Neural progenitor cell (in vitro differentiated cells): ENCODE measurements around the gene SH2D3A. TPM values are rescaled to one million over a fixed set of nuclear protein-coding genes. Genes with fewer than 3 reads are reported as not detected.

Experiments used
- DNase-seq: peaks from one replicate; pipeline ENCODE4 v3.0.0-alpha.2; 2016; ENCODE audit warnings: low spot score
- H2AFZ ChIP-seq: fragments of 200-600 bp; sonication (generic); replicated peaks from 2 replicates; pipeline ENCODE4 v1.6.1; 2016; ENCODE audit warnings: antibody characterized with exemption
- H3F3A ChIP-seq: fragments of 200-600 bp; sonication (generic); 2 replicates; pipeline ENCODE4 v1.6.1; 2016; ENCODE audit warnings: antibody characterized with exemption, low read depth
- H3K27ac ChIP-seq: fragments of 200-600 bp; sonication (generic); 2 replicates; pipeline ENCODE4 v1.5.1; 2016; ENCODE audit warnings: mild to moderate bottlenecking
- H3K27me3 ChIP-seq: fragments of 200-600 bp; sonication (generic); 2 replicates; pipeline ENCODE4 v1.6.1; 2016; ENCODE audit warnings: mild to moderate bottlenecking, moderate library complexity
- H3K36me3 ChIP-seq: fragments of 200-600 bp; sonication (generic); 2 replicates; pipeline ENCODE4 v1.5.1; 2016
- H3K4me1 ChIP-seq: fragments of 200-600 bp; sonication (generic); 2 replicates; pipeline ENCODE4 v1.6.1; 2016; ENCODE audit warnings: mixed run types
- H3K4me2 ChIP-seq: fragments of 200-600 bp; sonication (generic); 2 replicates; pipeline ENCODE4 v1.6.1; 2016
- H3K4me3 ChIP-seq: fragments of 200-600 bp; sonication (generic); 2 replicates; pipeline ENCODE4 v1.5.1; 2016
- H3K79me2 ChIP-seq: fragments of 200-600 bp; sonication (generic); 2 replicates; pipeline ENCODE4 v1.6.1; 2016; ENCODE audit warnings: low read depth
- H3K9ac ChIP-seq: fragments of 200-600 bp; sonication (generic); 2 replicates; pipeline ENCODE4 v1.6.1; 2016
- H3K9me3 ChIP-seq: fragments of 200-600 bp; sonication (generic); 2 replicates; pipeline ENCODE4 v1.5.1; 2016; ENCODE audit warnings: low read depth
- H4K20me1 ChIP-seq: fragments of 200-600 bp; sonication (generic); 2 replicates; pipeline ENCODE4 v1.6.1; 2016; ENCODE audit warnings: low read depth
- H3K27ac Mint-ChIP-seq: 3 replicates; pipeline ENCODE4 v1.8.0; 2021; ENCODE audit warnings: mixed read lengths
- H3K27me3 Mint-ChIP-seq: 2 replicates; pipeline ENCODE4 v1.8.0; 2022; ENCODE audit warnings: low read depth, mild to moderate bottlenecking, inconsistent platforms, moderate library complexity, mixed read lengths; ENCODE audit not compliant: insufficient read depth
- H3K36me3 Mint-ChIP-seq: 3 replicates; pipeline ENCODE4 v1.8.0; 2021; ENCODE audit warnings: mixed read lengths
- H3K4me1 Mint-ChIP-seq: 3 replicates; pipeline ENCODE4 v1.8.0; 2021; ENCODE audit warnings: mixed read lengths
- H3K4me3 Mint-ChIP-seq: 3 replicates; pipeline ENCODE4 v1.8.0; 2021; ENCODE audit warnings: mild to moderate bottlenecking, moderate library complexity, mixed read lengths
- H3K9me3 Mint-ChIP-seq: 3 replicates; pipeline ENCODE4 v1.8.0; 2020; ENCODE audit warnings: mixed read lengths
- EZH2 ChIP-seq: fragments of 200-600 bp; sonication (generic); IDR thresholded peaks from 2 replicates; pipeline ENCODE4 v1.6.1; 2017; ENCODE audit warnings: antibody characterized with exemption, mild to moderate bottlenecking, moderate library complexity
- EZH2phosphoT487 ChIP-seq: fragments of 200-600 bp; sonication (generic); IDR thresholded peaks from 2 replicates; pipeline ENCODE4 v1.6.1; 2017; ENCODE audit warnings: antibody characterized with exemption
- total RNA-seq: library from RNA; depleted of rRNA; stranded (reverse); fragments of >200 nt; gene quantifications from 2 replicates; pipeline ENCODE4 v1.2.3, GENCODE V29; 2015; ENCODE audit warnings: low replicate concordance
- TF ChIP-seq, protein P1 (sequence below): fragments of 200-600 bp; sonication (generic); IDR thresholded peaks from 2 replicates; pipeline ENCODE4 v1.5.1; 2017; ENCODE audit warnings: antibody characterized with exemption, mild to moderate bottlenecking

Gene SH2D3A
- total RNA-seq, 1 donor from 2014 or later = 0.65 TPM

DNA sequence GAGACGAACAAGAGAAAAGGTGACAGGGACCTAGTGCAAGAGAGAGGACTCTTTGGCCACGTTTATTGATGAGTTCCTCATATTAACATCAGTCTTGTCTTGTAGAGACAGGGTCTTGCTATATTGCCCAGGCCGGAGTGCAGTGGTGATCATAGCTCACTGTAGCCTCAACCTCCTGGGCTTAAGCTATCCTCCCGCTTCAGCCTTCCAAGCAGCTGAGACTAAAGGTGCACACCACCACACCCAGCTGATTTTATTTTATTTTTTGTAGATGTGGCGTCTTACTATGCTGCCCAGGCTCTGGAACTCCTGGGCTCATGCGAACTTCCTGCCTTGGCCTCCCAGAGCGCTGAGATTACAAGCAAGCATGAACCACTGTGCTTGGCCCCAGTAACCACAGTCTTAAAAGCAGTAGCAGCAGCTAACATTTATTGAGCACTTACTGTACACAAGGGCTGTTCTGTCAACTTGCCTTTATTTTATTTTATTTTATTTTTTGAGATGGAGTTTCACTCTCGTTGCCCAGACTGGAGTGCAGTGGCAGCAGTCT lies 1.1 kb upstream of the SH2D3A start:
- H3K36me3 ChIP-seq = no peaks in the 10 kb centered on the region
- no peak for DNase-seq
- peak overlapping the region; percentile 89 for H3K4me2 ChIP-seq
- H3K4me1 ChIP-seq = no peaks in the 10 kb centered on the region
- TF ChIP-seq EZH2 (no peak), EZH2phosphoT487 (no peak)
- TF ChIP-seq, protein P1, sequence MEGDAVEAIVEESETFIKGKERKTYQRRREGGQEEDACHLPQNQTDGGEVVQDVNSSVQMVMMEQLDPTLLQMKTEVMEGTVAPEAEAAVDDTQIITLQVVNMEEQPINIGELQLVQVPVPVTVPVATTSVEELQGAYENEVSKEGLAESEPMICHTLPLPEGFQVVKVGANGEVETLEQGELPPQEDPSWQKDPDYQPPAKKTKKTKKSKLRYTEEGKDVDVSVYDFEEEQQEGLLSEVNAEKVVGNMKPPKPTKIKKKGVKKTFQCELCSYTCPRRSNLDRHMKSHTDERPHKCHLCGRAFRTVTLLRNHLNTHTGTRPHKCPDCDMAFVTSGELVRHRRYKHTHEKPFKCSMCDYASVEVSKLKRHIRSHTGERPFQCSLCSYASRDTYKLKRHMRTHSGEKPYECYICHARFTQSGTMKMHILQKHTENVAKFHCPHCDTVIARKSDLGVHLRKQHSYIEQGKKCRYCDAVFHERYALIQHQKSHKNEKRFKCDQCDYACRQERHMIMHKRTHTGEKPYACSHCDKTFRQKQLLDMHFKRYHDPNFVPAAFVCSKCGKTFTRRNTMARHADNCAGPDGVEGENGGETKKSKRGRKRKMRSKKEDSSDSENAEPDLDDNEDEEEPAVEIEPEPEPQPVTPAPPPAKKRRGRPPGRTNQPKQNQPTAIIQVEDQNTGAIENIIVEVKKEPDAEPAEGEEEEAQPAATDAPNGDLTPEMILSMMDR = no peak
- no peak overlapping the region for H3K27ac ChIP-seq
- H3K79me2 ChIP-seq = no peaks in the 10 kb centered on the region
- H3K9me3 ChIP-seq = no peaks in the 10 kb centered on the region
- H3F3A ChIP-seq = peaks cover 21% of the 10 kb centered on the region
- Mint-ChIP-seq H3K9me3 (no peaks in the 10 kb centered on the region), H3K27me3 (peaks cover 37% of the 10 kb centered on the region), H3K4me1 (peaks cover 6% of the 10 kb centered on the region), H3K27ac (no peak overlapping the region), H3K4me3 (peak overlapping the region; percentile 62), H3K36me3 (no peaks in the 10 kb centered on the region)
- H3K4me3 ChIP-seq = no peak overlapping the region
- peak overlapping the region; percentile 77 for H2AFZ ChIP-seq
- H3K9ac ChIP-seq = no peak overlapping the region
- peaks cover 22% of the 10 kb centered on the region for H3K27me3 ChIP-seq
- H4K20me1 ChIP-seq = no peaks in the 10 kb centered on the region

DNA sequence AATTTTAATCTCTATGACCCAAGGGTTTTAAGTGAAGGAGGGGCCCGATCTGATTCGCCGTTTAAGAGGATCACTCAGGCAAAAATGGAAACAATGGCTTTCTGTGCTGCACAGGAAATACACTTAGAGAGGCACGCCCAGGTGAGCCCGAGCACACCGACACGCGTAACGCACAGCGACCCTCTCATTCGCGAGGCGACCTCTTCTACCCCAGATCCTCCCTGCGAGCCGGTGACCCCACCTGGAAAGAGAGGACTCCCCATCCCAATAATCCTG lies 216 bp downstream of the SH2D3A start:
- no peaks in the 10 kb centered on the region for H3K36me3 Mint-ChIP-seq

DNA sequence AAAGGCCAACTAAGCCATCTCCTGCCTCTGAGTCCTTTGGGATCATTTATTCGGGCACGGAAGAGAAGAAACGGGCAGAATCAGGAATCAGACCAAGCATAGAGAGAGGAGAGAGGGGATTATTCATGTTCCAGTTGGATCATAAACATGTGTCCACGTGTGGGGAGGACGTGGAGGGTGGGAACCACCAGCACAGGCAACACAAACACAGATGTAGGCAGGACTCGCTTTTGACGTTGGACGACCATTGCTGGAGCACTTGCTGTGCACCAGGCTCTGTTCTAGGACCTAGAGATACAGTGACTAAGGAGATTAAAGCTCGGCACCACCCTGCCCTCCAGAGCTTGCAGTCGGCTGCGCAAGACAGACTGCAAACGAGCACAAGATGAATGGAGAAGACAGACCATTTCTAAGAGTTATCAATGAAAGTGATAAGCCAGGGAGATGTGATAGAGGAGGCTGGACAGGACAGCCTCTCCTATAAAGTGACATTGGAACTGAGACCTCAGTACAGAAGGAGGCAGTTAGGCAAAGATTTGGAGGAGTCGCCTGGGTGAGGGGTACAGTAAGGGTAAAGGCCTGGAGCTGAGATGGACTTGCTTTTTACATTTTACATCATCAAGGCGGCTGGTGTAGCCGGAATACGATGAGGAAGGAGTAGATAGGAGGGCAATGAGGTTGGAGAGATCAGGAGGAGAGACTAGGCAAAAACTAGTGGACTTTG lies 716 bp downstream of the SH2D3A start:
- H2AFZ ChIP-seq = peak overlapping the region; percentile 68
- Mint-ChIP-seq H3K4me3 (peak overlapping the region; percentile 29), H3K27ac (no peak overlapping the region), H3K4me1 (peaks cover 6% of the 10 kb centered on the region), H3K9me3 (no peaks in the 10 kb centered on the region), H3K36me3 (no peaks in the 10 kb centered on the region), H3K27me3 (peaks cover 37% of the 10 kb centered on the region)
- H3K27ac ChIP-seq = no peak overlapping the region
- peak overlapping the region; percentile 54 for H3K4me3 ChIP-seq
- TF ChIP-seq, protein P1 = no peak
- TF ChIP-seq EZH2phosphoT487 = no peak
- TF ChIP-seq EZH2 = no peak
- peaks cover 21% of the 10 kb centered on the region for H3F3A ChIP-seq
- no peaks in the 10 kb centered on the region for H4K20me1 ChIP-seq
- H3K9me3 ChIP-seq = no peaks in the 10 kb centered on the region
- no peak overlapping the region for H3K9ac ChIP-seq
- no peaks in the 10 kb centered on the region for H3K4me1 ChIP-seq
- no peaks in the 10 kb centered on the region for H3K79me2 ChIP-seq
- peak overlapping the region; percentile 89 for H3K4me2 ChIP-seq
- H3K27me3 ChIP-seq = peaks cover 22% of the 10 kb centered on the region
- H3K36me3 ChIP-seq = no peaks in the 10 kb centered on the region
- DNase-seq = no peak

More for the DNA sequence above, 216 bp downstream of the SH2D3A start:
- Histone ChIP-seq H3K79me2 (no peaks in the 10 kb centered on the region), H3K36me3 (no peaks in the 10 kb centered on the region), H4K20me1 (no peaks in the 10 kb centered on the region), H3K4me2 (peak overlapping the region; percentile 89), H3K4me1 (no peaks in the 10 kb centered on the region), H3K9ac (no peak overlapping the region), H3K4me3 (peak overlapping the region; percentile 54), H3K27me3 (peaks cover 22% of the 10 kb centered on the region), H3F3A (peaks cover 21% of the 10 kb centered on the region), H2AFZ (peak overlapping the region; percentile 68), H3K9me3 (no peaks in the 10 kb centered on the region), H3K27ac (no peak overlapping the region)
- DNase-seq = peak; percentile 34
- Mint-ChIP-seq H3K27ac (no peak overlapping the region), H3K4me3 (peak overlapping the region; percentile 3), H3K27me3 (peaks cover 37% of the 10 kb centered on the region), H3K9me3 (no peaks in the 10 kb centered on the region), H3K4me1 (peaks cover 6% of the 10 kb centered on the region)
- TF ChIP-seq EZH2 (no peak), EZH2phosphoT487 (no peak)
- TF ChIP-seq, protein P1 = no peak
